Measurements from ENCODE around the gene KDM3B. TPM values are rescaled to one million over a fixed set of nuclear protein-coding genes. Genes with fewer than 3 reads are reported as not detected.
A peak's percentile ranks its signal among the peaks of the same experiment; 100 is the strongest.

KDM3B gene
- total and polyA plus RNA-seq, 9 of the 15 experiments (the other 6 are each of a cell fraction or from before 2014, with no cell fraction given) = 13.8 to 62.8 (median 41.9) TPM

- peak; percentile 74 for TF ChIP-seq CHD4 (IDR thresholded peaks at IDR 0.05; ENCODE audit: insufficient read depth, insufficient replicate concordance, low read depth, low read length, poor library complexity, severe bottlenecking)
- TF ChIP-seq ZNF143 (CRISPR knock-in tag; IDR thresholded peaks at IDR 0.05) = peak; percentile 63; the same call in 1 of the 2 replicates
- TF ChIP-seq GTF3C2 (IDR thresholded peaks at IDR 0.05; ENCODE audit: borderline replicate concordance, extremely low read depth, insufficient read length) = no peak
- no peak for TF ChIP-seq ZNF57 (CRISPR knock-in tag; IDR thresholded peaks at IDR 0.05)
- no peak for TF ChIP-seq NFXL1 (CRISPR knock-in tag; IDR thresholded peaks at IDR 0.05)
- no peak for TF ChIP-seq MITF (IDR thresholded peaks at IDR 0.05)
- TF ChIP-seq STAT5B (CRISPR knock-in tag; IDR thresholded peaks at IDR 0.05) = no peak
- no peak for TF ChIP-seq HOXB6 (CRISPR knock-in tag; IDR thresholded peaks at IDR 0.05; ENCODE audit: borderline replicate concordance)
- TF ChIP-seq ZNF253 (CRISPR knock-in tag; conservative IDR thresholded peaks at IDR 0.05) = no peak
- no peak for TF ChIP-seq ZSCAN29 (IDR thresholded peaks at IDR 0.05)
- TF ChIP-seq ZNF395 (CRISPR knock-in tag; IDR thresholded peaks at IDR 0.05) = no peak; the same call in 1 of the 2 replicates
- peak; percentile 44 for TF ChIP-seq PRPF4 (IDR thresholded peaks at IDR 0.05; ENCODE audit: insufficient read depth, low read depth, low read length, poor library complexity, severe bottlenecking)
- peak; percentile 85 for TF ChIP-seq AFF4 (CRISPR knock-in tag; IDR thresholded peaks at IDR 0.05)
- no peak for TF ChIP-seq SIX5 (IDR thresholded peaks at IDR 0.05; ENCODE audit: borderline replicate concordance in 1 of 2, insufficient read depth in 1 of 2, low read depth in 1 of 2, low read length in 2 of 2)
- TF ChIP-seq POLR2AphosphoS5 (IDR thresholded peaks at IDR 0.05; ENCODE audit: control insufficient read depth, insufficient read depth, low read depth, low read length) = peak; percentile 21; the same call in 1 of the 2 replicates
- no peak for TF ChIP-seq POU5F1 (IDR thresholded peaks at IDR 0.05; ENCODE audit: borderline replicate concordance, low read depth, low read length, partially characterized antibody)
Measured at GRCh38 chr5:138464388-138465260, 112.1 kb downstream of the KDM3B start (continued).
